ENCODE measurements around the gene MED6.
A peak's percentile ranks its signal among the peaks of the same experiment; 100 is the strongest.

DNA sequence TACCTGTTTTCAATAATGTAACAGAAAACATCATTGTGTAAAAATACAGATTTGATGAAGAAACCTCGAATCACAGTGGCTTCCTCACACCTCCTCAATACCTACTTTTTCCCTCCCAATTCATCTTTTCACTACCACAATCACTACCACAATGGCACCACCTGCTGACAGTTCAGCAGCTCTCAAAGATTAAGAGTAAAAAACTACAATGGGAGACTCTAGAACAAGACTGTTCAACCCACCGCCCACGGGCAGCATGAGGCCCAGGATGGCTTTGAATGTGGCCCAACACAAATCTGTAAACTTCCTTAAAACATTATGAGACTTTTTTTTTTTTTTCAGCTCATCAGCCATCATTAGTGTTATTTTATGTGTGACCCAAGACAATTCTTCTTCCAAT, 15.2 kb downstream of the MED6 start:
- no peak for TF ChIP-seq POLR2A (IDR thresholded peaks at IDR 0.05)
- TF ChIP-seq, protein P1, sequence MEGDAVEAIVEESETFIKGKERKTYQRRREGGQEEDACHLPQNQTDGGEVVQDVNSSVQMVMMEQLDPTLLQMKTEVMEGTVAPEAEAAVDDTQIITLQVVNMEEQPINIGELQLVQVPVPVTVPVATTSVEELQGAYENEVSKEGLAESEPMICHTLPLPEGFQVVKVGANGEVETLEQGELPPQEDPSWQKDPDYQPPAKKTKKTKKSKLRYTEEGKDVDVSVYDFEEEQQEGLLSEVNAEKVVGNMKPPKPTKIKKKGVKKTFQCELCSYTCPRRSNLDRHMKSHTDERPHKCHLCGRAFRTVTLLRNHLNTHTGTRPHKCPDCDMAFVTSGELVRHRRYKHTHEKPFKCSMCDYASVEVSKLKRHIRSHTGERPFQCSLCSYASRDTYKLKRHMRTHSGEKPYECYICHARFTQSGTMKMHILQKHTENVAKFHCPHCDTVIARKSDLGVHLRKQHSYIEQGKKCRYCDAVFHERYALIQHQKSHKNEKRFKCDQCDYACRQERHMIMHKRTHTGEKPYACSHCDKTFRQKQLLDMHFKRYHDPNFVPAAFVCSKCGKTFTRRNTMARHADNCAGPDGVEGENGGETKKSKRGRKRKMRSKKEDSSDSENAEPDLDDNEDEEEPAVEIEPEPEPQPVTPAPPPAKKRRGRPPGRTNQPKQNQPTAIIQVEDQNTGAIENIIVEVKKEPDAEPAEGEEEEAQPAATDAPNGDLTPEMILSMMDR (IDR thresholded peaks at IDR 0.05) = peak in 1 of 6 experiments; percentile 5

Data from adrenal gland (tissue), 5 donors.